B cell (primary cell): ENCODE data around the gene TGFBRAP1.

ENCODE experiments used
- CTCF ChIP-seq: fragments of 200-600 bp; IDR thresholded peaks from one replicate; pipeline ENCODE4 v1.8.0; 2022; ENCODE audit warnings: antibody characterized with exemption, mild to moderate bottlenecking
- EZH2 ChIP-seq: IDR thresholded peaks from 2 replicates; pipeline ENCODE4 v1.6.1; 2012; ENCODE audit warnings: borderline replicate concordance, low read depth, mild to moderate bottlenecking, moderate library complexity, low read length; ENCODE audit not compliant: insufficient read depth, poor library complexity, severe bottlenecking

GRCh38 chr2:105252271-105252670 lies 77.3 kb downstream of the TGFBRAP1 start:
- TF ChIP-seq EZH2 (no peak), CTCF (no peak)
